Caco-2 (cell line): Measurements from ENCODE around the gene BABAM2. TPM values are rescaled to one million over a fixed set of nuclear protein-coding genes. Genes with fewer than 3 reads are reported as not detected.

ENCODE experiments used
- BruUV-seq: library from RNA; stranded (reverse); fragments of 400-500 nt; replicated peaks from 2 replicates; lab custom pipeline; 2021; lab: Mats Ljungman, UMichigan
- CTCF ChIA-PET: fragments of 300-600 bp; sonication (Branson Sonifier 250); formaldehyde crosslinking; loops from one replicate; lab custom pipeline; 2022; ENCODE audit warnings: antibody characterized with exemption; lab: Charles Lee
- POLR2A ChIA-PET: fragments of 300-600 bp; sonication (Branson Sonifier 250); formaldehyde crosslinking; loops from one replicate; lab custom pipeline; 2022; ENCODE audit warnings: antibody characterized with exemption; lab: Charles Lee
- DNase-seq, 2 experiments: peaks; one replicate each; pipeline versions ENCODE4 v3.0.0 to v3.0.0-alpha.2; 2020 to 2022
- H3K27me3 ChIP-seq: replicated peaks from 2 replicates; pipeline ENCODE4 v1.6.0; 2011; ENCODE audit warnings: low read length; ENCODE audit not compliant: control insufficient read depth, insufficient read depth
- H3K36me3 ChIP-seq: 2 replicates; pipeline ENCODE4 v1.5.1; 2011; ENCODE audit warnings: low read length; ENCODE audit not compliant: control insufficient read depth, insufficient read depth
- H3K4me1 ChIP-seq: fragments of 250-450 bp; sonication (Bioruptor Pico); 2 replicates; pipeline ENCODE4 v1.5.1; 2020; ENCODE audit warnings: mild to moderate bottlenecking
- H3K4me3 ChIP-seq: 2 replicates; pipeline ENCODE4 v1.5.1; 2011; ENCODE audit warnings: low read depth, mild to moderate bottlenecking, control low read depth, low read length
- H3K9me3 ChIP-seq: fragments of 250-450 bp; sonication (Bioruptor Pico); 2 replicates; pipeline ENCODE4 v1.5.1; 2020; ENCODE audit warnings: mild to moderate bottlenecking, moderate library complexity
- H3K27ac Mint-ChIP-seq: one replicate; pipeline ENCODE4 v1.8.0; 2022; ENCODE audit warnings: mixed read lengths; ENCODE audit not compliant: unreplicated experiment
- H3K27me3 Mint-ChIP-seq: one replicate; pipeline ENCODE4 v1.8.0; 2022; ENCODE audit warnings: mixed read lengths; ENCODE audit not compliant: insufficient read depth, unreplicated experiment
- H3K36me3 Mint-ChIP-seq: one replicate; pipeline ENCODE4 v1.8.0; 2022; ENCODE audit warnings: mild to moderate bottlenecking, mixed read lengths; ENCODE audit not compliant: insufficient read depth, unreplicated experiment
- H3K4me1 Mint-ChIP-seq: one replicate; pipeline ENCODE4 v1.8.0; 2022; ENCODE audit warnings: low read depth, mixed read lengths; ENCODE audit not compliant: unreplicated experiment
- H3K4me3 Mint-ChIP-seq: one replicate; pipeline ENCODE4 v1.8.0; 2022; ENCODE audit warnings: mild to moderate bottlenecking, moderate library complexity, mixed read lengths; ENCODE audit not compliant: unreplicated experiment
- H3K9me3 Mint-ChIP-seq: one replicate; pipeline ENCODE4 v1.8.0; 2022; ENCODE audit warnings: mixed read lengths; ENCODE audit not compliant: unreplicated experiment
- intact Hi-C: fragments of 100-400 bp; cut with micrococcal nuclease; formaldehyde crosslinking; loops from one replicate; pipeline ENCODE4 v1.10.0; 2022; ENCODE audit not compliant: unreplicated experiment
- total RNA-seq: library from RNA; stranded (reverse); gene quantifications from 2 replicates; pipeline ENCODE4 v1.2.3, GENCODE V29; 2022
- TF ChIP-seq, protein P1 (sequence below), 2 experiments: fragments of 200-600 bp in 1 of 2; IDR thresholded peaks; 1 replicate in 1 of 2; 2 replicates in 1 of 2; pipeline versions ENCODE4 v1.5.1 to v1.8.0; 2011 to 2022; ENCODE audit warnings: antibody characterized with exemption in 1 of 2, control low read depth in 1 of 2, inconsistent platforms in 1 of 2, low read depth in 1 of 2, low read length in 1 of 2, mild to moderate bottlenecking in 1 of 2, moderate library complexity in 1 of 2; ENCODE audit not compliant: insufficient read depth in 1 of 2, severe bottlenecking in 1 of 2, unreplicated experiment in 1 of 2

BABAM2 gene
- total RNA-seq, 1 experiment from 2014 or later = 57.3 TPM

DNA sequence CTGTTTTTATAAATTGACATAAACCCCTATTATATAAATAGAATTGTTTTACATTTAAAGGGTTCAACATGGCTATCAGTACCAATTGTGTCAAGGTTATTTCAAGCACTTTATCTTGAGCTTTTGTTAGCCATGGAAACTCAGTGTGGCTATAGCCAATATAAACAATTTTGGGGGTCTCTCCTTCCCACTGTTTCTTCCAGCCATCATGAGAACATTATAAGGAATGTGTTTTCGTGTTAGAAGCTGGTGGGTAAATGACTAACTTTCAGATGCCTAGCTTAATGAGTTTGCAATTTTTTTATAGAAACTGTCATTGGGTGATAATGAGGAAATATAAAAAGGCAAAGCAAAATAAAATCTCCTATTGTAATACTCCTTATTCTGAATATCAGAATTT is 348.7 kb downstream of the BABAM2 start:
- no peak for DNase-seq
- ChIA-PET CTCF (interaction anchor here (0.6 kb wide), 1 partner anchor 148 kb away, joined by 3 read pairs; no protein-coding TSS in a partner anchor), POLR2A (interaction anchor here (0.5 to 0.7 kb wide), 2 partner anchors 10 to 151 kb away, joined by 5 to 7 read pairs; no protein-coding TSS in a partner anchor)
- H3K9me3 ChIP-seq = no peaks in the 10 kb centered on the region; the same call in 1 of the 2 replicates
- H3K4me1 ChIP-seq = no peaks in the 10 kb centered on the region; the same call in 1 of the 2 replicates
- TF ChIP-seq, protein P1, sequence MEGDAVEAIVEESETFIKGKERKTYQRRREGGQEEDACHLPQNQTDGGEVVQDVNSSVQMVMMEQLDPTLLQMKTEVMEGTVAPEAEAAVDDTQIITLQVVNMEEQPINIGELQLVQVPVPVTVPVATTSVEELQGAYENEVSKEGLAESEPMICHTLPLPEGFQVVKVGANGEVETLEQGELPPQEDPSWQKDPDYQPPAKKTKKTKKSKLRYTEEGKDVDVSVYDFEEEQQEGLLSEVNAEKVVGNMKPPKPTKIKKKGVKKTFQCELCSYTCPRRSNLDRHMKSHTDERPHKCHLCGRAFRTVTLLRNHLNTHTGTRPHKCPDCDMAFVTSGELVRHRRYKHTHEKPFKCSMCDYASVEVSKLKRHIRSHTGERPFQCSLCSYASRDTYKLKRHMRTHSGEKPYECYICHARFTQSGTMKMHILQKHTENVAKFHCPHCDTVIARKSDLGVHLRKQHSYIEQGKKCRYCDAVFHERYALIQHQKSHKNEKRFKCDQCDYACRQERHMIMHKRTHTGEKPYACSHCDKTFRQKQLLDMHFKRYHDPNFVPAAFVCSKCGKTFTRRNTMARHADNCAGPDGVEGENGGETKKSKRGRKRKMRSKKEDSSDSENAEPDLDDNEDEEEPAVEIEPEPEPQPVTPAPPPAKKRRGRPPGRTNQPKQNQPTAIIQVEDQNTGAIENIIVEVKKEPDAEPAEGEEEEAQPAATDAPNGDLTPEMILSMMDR (IDR thresholded peaks at IDR 0.05; ENCODE audit: insufficient read depth in 1 of 2, low read depth in 1 of 2, low read length in 1 of 2, severe bottlenecking in 1 of 2, unreplicated experiment in 1 of 2) = no peak
- H3K27ac Mint-ChIP-seq = no peak overlapping the region
- no peaks in the 10 kb centered on the region for H3K9me3 Mint-ChIP-seq
- no TSS peak for BruUV-seq
- H3K27me3 Mint-ChIP-seq = no peaks in the 10 kb centered on the region
- intact Hi-C loops = no loop called here
- no peaks in the 10 kb centered on the region for H3K27me3 ChIP-seq
- H3K36me3 Mint-ChIP-seq = peaks cover 21% of the 10 kb centered on the region
- H3K36me3 ChIP-seq = 0 out of 2 replicates have a peak, but pooled peaks cover 2% of the 10 kb centered on the region
- H3K4me3 Mint-ChIP-seq = no peak overlapping the region
- H3K4me1 Mint-ChIP-seq = no peaks in the 10 kb centered on the region
- no peak overlapping the region for H3K4me3 ChIP-seq

DNA sequence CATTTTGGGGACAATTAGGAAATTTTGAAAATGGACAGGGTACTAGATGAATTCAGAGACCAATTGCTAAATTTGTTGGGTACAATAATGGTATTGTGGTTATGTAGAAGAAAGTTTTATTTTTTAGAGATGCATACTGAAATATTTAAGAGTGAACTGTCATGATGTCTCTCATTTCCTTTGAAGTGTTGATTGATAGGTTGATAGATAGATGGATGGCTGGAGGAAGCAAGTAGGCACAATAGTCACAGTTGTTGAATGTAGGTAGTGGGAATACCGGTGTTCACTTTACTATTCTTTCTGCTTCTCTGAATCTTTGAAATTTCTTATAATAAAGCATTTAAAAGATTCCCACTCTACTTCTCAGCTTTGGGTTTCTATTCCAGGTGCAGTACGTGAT is 350.4 kb downstream of the BABAM2 start:
- H3K4me3 ChIP-seq = no peak overlapping the region
- peaks cover 22% of the 10 kb centered on the region for H3K36me3 Mint-ChIP-seq
- no peak for DNase-seq
- no peaks in the 10 kb centered on the region for H3K27me3 ChIP-seq
- no peaks in the 10 kb centered on the region for H3K4me1 Mint-ChIP-seq
- no peaks in the 10 kb centered on the region; the same call in 1 of the 2 replicates for H3K9me3 ChIP-seq
- H3K27me3 Mint-ChIP-seq = no peaks in the 10 kb centered on the region
- CTCF ChIA-PET = no interaction called here
- no peaks in the 10 kb centered on the region for H3K4me1 ChIP-seq
- H3K4me3 Mint-ChIP-seq = no peak overlapping the region
- TF ChIP-seq, protein P1 (IDR thresholded peaks at IDR 0.05; ENCODE audit: insufficient read depth in 1 of 2, low read depth in 1 of 2, low read length in 1 of 2, severe bottlenecking in 1 of 2, unreplicated experiment in 1 of 2) = no peak
- H3K36me3 ChIP-seq = 0 out of 2 replicates have a peak, but pooled peaks cover 2% of the 10 kb centered on the region
- intact Hi-C loops = no loop called here
- POLR2A ChIA-PET = no interaction called here
- no peak overlapping the region for H3K27ac Mint-ChIP-seq
- H3K9me3 Mint-ChIP-seq = no peaks in the 10 kb centered on the region
- no TSS peak for BruUV-seq

DNA sequence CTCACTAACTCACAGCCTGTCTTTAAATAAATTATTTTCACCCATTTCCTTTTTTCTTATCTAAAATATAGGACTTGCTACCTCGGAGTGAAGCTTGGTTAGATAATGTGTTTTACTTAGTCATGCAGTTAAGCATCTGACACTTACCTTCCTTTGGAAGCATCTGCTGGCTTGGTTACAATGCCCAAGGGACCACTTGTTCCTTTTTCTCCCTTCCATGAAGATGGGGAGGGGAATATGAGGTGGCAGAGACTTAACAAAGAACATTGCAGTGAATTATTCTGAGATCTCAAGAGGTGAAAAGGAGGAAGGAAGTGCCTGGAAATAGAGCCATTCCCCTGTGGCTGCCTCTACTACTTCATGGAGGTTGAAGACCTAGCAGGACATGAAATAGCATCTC is 356.8 kb downstream of the BABAM2 start:
- ChIA-PET CTCF (no interaction called here), POLR2A (interaction anchor here (0.6 kb wide), 1 partner anchor 22 kb away, joined by 3 read pairs; no protein-coding TSS in a partner anchor)
- no peaks in the 10 kb centered on the region; the same call in 1 of the 2 replicates for H3K36me3 ChIP-seq
- no peaks in the 10 kb centered on the region for H3K27me3 ChIP-seq
- intact Hi-C loops = no loop called here
- peaks cover 11% of the 10 kb centered on the region for H3K4me1 ChIP-seq
- H3K4me1 Mint-ChIP-seq = peaks cover 12% of the 10 kb centered on the region
- H3K9me3 Mint-ChIP-seq = no peaks in the 10 kb centered on the region
- H3K27ac Mint-ChIP-seq = peak overlapping the region; percentile 54
- H3K36me3 Mint-ChIP-seq = peaks cover 17% of the 10 kb centered on the region
- H3K4me3 Mint-ChIP-seq = no peak overlapping the region
- no TSS peak for BruUV-seq
- TF ChIP-seq, protein P1 (IDR thresholded peaks at IDR 0.05; ENCODE audit: insufficient read depth in 1 of 2, low read depth in 1 of 2, low read length in 1 of 2, severe bottlenecking in 1 of 2, unreplicated experiment in 1 of 2) = no peak
- DNase-seq = no peak
- no peaks in the 10 kb centered on the region; the same call in 1 of the 2 replicates for H3K9me3 ChIP-seq
- H3K27me3 Mint-ChIP-seq = no peaks in the 10 kb centered on the region
- H3K4me3 ChIP-seq = no peak overlapping the region
